ENCODE measurements around the gene MAEA.
A peak's percentile ranks its signal among the peaks of the same experiment; 100 is the strongest.
"Not testable (repeated sequence)": the region's sequence is repeated elsewhere in the genome, so short reads cannot be mapped to it uniquely, and the experiment has no call there.

MAEA gene

GRCh38 chr4:1369479-1370079 lies 79.9 kb downstream of the MAEA start:
- no peak for DNase-seq

- DNase-seq: no peak
Observed at GRCh38 chr4:1370321-1371124, 80.8 kb downstream of the MAEA start.

- DNase-seq: no peak
Observed at GRCh38 chr4:1371176-1372165, 81.8 kb downstream of the MAEA start.

- DNase-seq: not testable (repeated sequence)
Observed at GRCh38 chr4:1372576-1372975, 82.9 kb downstream of the MAEA start.

GRCh38 chr4:1373892-1374705 lies 84.4 kb downstream of the MAEA start:
- DNase-seq: no peak

- DNase-seq: no peak
Observed at GRCh38 chr4:1374706-1375045, 85.0 kb downstream of the MAEA start.

- DNase-seq: no peak
Observed at GRCh38 chr4:1375051-1375721, 85.5 kb downstream of the MAEA start.

GRCh38 chr4:1375761-1376322 lies 86.2 kb downstream of the MAEA start:
- DNase-seq: no peak

GRCh38 chr4:1376391-1376840 lies 86.7 kb downstream of the MAEA start:
- DNase-seq: no peak

GRCh38 chr4:1376841-1377605 lies 87.3 kb downstream of the MAEA start:
- no peak for DNase-seq

GRCh38 chr4:1377606-1378261 lies 88.0 kb downstream of the MAEA start:
- no peak for DNase-seq

- no peak for DNase-seq
Observed at GRCh38 chr4:1378559-1379231, 89.0 kb downstream of the MAEA start.

- DNase-seq: no peak
Observed at GRCh38 chr4:1379351-1379781, 89.7 kb downstream of the MAEA start.

- no peak for DNase-seq
Observed at GRCh38 chr4:1379801-1380331, 90.2 kb downstream of the MAEA start.

- DNase-seq: no peak
Observed at GRCh38 chr4:1380368-1381151, 90.9 kb downstream of the MAEA start.

- DNase-seq: no peak
Observed at GRCh38 chr4:1381181-1381621, 91.5 kb downstream of the MAEA start.

GRCh38 chr4:1381944-1382541 lies 92.4 kb downstream of the MAEA start:
- DNase-seq: peak; percentile 76

Measured in eye (tissue), 1 donor.